ENCODE measurements around the gene MED27. TPM values are rescaled to one million over a fixed set of nuclear protein-coding genes. Genes with fewer than 3 reads are reported as not detected.
A peak's percentile ranks its signal among the peaks of the same experiment; 100 is the strongest.
"Not testable (repeated sequence)": the region's sequence is repeated elsewhere in the genome, so short reads cannot be mapped to it uniquely, and the experiment has no call there.

MED27 gene
- total RNA-seq, 2 donors from 2014 or later = 17.8 to 24.5 TPM

DNA sequence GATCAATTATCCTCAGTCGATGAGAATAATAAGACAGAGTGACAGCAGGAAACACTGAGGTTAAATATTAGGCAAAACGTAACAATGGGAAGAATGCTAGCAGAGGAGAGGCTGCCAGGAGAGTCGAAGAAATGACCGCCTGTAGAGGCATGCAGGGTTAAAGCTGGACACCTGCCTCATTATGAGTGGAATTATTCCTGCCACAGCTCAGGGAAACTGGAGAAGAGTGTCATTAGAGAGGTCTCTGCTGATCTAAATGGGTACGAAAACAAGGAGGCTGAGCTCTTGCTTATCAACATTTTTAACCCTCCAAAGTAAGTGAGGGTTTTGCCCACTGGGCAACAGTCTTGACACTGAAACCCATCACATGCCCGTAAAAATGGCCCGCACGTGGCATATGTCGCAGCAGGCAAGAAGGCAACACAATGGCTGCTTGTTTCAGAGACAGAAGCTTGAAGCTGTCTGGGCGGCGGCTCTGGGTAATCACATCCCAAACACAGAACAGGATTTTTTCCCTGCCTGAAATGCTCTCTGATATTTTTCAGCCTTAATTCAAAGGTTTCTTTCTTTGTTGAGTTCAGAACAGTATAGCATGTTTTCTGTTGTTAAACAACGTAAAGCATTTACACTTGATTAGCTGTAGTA, 118.7 kb downstream of the MED27 start:
- intact Hi-C loops (cut with DNase I) = no loop called here
- no peak for DNase-seq (ENCODE audit: low spot score)

DNA sequence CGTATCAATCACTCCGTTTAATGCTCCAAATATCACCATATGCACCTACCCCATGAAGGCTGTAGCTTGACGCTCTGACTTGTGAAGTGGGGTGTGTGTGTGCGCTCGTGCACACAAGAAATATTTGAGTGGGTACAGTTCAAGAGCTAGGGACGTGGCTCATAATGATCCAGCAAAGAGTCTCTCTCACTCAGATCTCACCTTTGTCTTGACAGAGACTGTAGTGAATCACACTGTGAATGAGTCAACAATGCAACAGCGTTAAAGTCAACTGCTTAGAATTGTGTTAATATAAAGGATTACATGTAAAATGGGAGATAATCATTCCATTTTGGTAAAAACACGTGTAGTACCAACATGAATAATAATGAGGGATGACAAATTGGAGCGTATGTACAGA, 119.4 kb downstream of the MED27 start:
- intact Hi-C loops (cut with DNase I) = no loop called here
- DNase-seq (ENCODE audit: low spot score) = no peak

DNA sequence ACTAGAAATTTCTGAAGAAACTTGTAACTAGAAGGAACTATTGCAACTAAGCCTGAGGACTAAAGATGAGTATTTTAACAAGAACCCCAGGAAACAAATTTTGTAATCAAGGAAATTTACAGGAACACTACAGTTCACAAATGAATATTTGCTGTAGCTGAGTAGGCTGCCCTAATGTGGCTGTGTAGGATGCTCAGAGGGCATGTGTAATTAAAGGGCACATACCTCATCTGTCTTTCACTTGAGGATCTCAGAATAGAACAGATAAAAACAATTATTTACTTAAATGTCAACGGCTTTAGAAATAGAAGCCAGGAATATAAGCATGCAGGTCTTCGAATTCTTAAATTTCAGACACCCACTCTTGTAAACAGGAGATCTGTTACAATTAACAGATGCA, 119.8 kb downstream of the MED27 start:
- DNase-seq (ENCODE audit: low spot score) = no peak
- intact Hi-C loops (cut with DNase I) = no loop called here

DNA sequence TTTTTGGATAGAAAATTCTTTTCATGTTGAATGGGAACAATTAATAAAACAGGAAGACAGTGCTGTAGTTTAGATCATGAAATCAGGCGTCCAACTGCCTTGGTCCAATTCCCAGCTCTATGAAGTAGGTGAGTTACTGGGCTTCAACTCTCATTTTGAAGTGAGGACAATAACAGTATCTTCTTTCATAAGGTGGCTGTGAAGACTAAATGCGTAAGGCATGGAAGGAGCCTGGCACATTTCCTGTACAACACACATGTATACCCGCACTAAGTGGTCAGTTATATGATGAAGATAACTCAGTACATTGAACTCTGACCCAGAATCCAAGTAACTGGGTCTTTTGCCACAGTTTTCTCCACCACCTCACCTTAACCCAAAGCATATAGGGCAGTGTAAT, 120.6 kb downstream of the MED27 start:
- no peak for DNase-seq (ENCODE audit: low spot score)
- intact Hi-C loops (cut with DNase I) = no loop called here

DNA sequence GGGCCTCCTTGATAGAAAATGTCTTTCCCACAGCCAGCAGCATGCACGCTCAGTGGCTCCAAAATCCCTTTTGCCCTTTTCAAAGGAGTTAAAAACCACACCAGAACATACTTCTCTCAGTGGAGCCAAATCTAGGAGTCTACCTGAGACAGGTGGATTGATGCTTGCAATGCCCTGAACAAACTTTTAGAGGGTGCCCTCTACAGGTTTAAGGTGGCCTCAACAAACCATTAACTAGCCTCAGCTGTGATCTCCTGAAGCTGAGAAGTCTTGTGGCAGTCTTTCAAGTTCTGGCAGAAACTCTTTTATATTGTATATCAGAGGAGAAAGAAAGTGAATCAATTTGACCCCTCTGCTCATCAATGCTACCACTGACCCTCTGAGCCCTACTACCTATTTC, 125.4 kb downstream of the MED27 start:
- intact Hi-C loops (cut with DNase I) = no loop called here
- DNase-seq (ENCODE audit: low spot score) = no peak

DNA sequence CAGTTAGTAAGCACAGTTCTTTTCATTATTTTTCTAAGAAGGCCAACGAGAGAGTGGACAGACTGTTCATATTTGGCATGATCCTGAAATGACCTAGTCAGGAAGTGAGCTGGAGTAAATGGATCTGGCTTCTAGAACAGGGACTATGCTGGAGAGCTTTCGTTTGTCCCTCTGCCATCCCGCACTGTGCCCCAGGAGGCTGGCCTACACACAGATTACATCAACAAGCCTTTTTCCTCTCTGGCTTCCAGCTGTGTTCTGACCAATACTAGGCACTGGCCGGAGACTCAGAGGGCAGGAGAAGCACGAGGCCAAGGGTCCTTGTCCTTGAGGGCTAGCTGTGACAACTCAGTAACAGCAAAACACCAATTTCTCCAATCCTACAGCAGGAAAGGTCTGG, 127.8 kb downstream of the MED27 start:
- peak; percentile 86 for DNase-seq (ENCODE audit: low spot score)
- intact Hi-C loops (cut with DNase I) = no loop called here

DNA sequence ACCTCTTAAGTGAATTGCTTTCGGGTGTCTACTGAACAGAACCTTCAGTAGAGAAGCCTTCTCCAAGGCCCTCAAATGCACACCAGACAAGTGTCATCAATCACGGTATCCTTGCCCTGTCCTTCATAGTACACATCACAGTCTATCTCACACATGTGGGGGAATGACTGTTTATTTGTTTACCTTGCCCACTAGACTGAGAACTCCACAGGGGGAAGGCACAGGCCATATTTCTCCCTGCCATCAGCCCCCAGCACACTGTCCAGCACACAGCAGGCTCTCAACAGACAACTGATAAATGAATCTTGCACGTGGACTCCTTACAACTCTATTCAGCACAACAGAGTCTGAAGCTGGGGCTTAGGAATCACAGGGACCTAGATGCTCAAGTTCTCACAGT, 128.5 kb downstream of the MED27 start:
- intact Hi-C loops (cut with DNase I) = no loop called here
- no peak for DNase-seq (ENCODE audit: low spot score)

DNA sequence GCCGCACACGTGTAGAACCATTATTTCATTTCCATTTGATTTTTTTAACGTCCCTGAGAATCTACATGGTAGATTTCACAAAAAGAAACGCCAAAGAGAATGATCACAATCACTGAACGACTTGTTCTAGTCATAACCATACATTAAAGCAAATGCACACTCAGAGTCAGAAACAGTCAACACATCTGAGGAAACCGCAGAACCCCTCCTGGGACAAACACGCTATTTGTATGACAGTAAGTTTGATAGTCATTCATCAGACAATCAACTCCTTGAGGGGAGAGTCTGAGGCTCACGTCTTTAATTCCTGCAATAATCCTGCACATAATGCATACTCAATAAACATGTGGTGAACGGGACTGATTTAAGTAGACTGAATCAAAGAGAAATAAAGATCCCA, 129.2 kb downstream of the MED27 start:
- intact Hi-C loops (cut with DNase I) = no loop called here

DNA sequence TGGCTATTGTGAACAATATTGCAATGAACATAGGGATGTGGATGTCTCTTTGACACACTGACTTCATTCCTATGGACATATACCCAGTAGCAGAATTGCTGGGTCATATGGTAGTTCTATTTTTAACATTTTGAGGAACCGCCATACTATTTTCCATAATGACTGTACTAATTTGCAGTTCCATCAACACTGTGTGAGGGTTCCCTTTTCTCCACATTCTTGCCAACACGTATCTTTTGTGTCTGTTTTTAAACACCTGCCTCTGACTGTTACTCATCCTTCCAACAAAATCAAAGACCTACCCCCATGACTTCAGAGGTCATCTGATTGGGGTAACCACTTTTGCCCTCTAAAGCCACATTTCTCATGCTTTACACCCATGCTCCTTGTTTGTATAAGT, 133.5 kb downstream of the MED27 start:
- no peak for DNase-seq (ENCODE audit: low spot score)
- intact Hi-C loops (cut with DNase I) = loop anchor here in 1 of 2 donors (5.0 kb wide), 1 partner anchor 1419 kb away; no protein-coding TSS in a partner anchor

More for the DNA sequence above, 129.2 kb downstream of the MED27 start:
- no peak for DNase-seq (ENCODE audit: low spot score)

DNA sequence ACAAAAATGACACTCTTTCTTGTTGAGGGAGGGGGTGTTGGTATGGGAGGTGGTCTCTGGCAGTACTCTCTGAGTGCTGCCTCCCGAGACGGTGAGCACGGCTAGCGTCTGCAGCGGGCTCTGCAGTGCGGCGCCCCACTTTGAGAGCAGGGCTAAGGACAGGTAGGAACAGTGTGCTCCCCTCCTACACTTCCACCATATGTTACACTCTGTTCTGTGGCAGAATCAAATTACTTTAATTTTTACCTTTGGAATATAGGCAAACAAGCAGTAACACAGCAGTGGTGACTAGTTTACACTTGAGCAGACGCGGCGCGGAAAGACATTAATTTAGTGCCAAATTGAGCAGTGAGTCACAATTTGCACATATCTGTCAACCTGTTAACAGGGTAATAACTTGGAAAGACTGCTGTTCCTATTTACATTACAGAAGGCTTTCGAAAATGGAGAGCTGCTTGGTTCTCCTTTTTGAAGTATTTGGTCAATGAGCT, 136.3 kb downstream of the MED27 start:
- intact Hi-C loops (cut with DNase I) = no loop called here
- DNase-seq (ENCODE audit: low spot score) = no peak

DNA sequence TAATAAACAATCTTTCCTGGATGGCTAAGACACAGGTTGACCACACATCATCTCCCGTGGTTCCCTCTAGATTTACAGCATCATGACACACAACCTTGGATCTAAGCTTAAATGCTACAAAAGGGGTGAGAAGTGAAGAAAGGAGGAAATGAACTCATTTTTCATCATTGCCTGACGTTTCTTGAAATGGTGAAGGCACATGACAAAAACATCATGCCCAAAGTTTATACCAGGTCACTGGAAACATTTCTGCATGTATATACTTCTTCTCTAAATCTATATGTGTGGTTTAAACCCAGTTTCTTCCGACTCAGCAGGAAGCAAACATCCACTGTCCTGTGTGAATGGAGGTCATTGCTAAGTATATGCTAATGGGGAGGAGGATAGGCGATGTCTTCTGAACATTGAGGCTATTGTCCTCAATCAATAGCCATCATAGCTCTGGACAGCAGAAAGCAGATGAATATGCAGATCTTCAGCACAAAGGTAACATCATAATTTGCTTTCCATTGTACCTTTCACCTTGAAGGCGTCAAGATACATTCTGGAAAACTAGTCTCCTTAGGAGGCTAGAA, 137.4 kb downstream of the MED27 start:
- DNase-seq (ENCODE audit: low spot score) = no peak
- intact Hi-C loops (cut with DNase I) = no loop called here

DNA sequence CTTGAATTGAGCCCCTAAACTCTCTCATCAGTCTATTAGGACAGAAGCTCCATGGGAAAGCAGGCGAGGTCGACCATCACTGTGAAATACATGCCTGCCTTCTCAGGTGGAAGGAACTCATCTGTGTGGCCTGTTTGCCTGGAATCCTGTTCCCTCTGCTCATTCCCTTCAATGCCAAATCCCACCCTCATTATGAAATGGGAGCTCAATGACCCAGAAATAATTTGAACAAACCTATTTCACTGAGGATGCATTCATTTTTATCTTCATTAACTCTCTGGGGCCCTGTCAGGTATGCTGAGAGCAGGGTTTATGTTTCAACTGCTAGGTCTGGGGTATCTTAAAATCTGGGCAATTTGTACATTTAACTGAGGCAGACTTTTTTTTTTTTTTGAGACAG, 142.2 kb downstream of the MED27 start:
- DNase-seq (ENCODE audit: low spot score) = no peak
- intact Hi-C loops (cut with DNase I) = no loop called here

DNA sequence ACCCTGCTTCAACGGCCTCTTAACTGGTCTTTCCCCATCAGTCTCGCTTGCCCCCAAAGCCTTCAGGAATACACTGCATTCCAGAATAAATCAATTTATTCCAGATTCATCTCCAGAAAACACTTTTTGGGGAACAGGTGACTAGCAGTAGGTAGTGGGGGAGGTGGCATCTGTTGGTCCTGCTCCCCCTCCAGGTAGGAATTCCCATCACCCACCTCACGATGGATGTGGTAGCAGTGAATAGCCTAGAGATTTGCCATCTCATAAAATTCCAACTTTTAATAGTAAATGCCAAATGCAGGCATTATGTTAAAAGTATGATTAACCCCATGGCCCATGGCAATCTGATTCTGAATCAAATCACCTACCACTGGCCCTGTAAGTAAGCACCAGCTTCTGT, 142.7 kb downstream of the MED27 start:
- intact Hi-C loops (cut with DNase I) = no loop called here
- DNase-seq (ENCODE audit: low spot score) = no peak

DNA sequence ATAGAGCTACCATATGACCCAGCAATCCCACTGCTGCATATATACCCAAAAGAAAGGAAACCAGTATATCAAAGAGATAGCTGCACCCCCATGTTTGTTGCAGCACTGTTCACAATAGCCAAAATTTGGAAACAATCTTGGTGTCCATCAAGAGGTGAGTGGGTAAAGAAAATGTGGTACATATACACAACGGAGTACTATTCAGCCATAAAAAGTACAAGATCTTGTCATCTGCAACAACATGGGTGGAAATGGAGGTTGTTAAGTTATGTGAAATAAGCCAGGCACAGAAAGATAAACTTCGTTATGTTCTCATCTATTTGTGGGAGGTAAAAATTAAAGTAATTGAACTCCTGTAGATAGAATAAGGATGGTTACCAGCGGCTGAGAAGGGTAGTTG, 145.0 kb downstream of the MED27 start:
- DNase-seq (ENCODE audit: low spot score) = no peak
- intact Hi-C loops (cut with DNase I) = no loop called here

DNA sequence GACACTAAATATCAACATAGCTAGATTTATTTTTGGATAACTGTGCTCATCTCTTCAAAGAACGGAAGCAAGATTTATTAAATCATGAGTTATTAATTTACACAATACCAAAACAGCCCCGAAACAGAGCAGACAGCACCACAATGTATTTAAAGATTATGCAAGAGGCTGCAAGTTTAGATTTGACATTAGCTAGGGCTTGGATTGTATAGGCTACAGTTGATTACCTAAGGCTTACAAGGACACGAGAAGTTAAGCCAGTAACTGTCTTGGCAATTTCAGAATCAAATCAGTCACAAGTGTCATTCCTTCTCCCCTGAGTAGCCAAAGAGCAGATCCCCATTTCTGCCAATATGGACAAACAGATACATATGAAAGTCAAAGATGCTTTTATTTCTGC, 152.6 kb downstream of the MED27 start:
- intact Hi-C loops (cut with DNase I) = no loop called here

DNA sequence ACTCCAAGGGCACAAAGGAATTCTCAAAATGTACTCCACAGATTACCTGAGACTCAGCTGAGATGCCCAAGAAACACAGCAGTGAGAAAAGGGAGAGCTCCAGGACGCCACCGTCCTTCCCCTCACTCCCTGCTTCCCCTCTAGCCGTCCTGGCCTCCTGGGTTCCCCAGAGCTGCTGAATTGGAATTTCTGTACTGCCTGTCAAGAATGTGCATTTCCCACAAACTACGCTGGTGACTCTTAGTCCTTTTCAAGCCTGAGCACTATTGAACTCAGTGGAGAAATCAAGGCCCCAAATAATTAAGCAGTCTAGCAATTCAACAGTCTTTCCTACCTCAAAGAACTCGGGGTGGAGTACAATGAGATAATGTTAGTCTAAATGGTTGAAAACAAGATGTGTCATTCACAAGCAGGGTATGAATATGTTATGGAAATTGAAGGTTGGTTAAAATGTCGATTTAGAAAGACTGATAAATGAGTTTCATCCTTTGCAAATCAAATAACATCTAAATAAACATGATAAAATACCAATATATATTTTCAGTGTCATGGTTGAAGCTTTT, 153.2 kb downstream of the MED27 start:
- intact Hi-C loops (cut with DNase I) = no loop called here
- no peak for DNase-seq (ENCODE audit: low spot score)

More for the DNA sequence above, 152.6 kb downstream of the MED27 start:
- no peak for DNase-seq (ENCODE audit: low spot score)

DNA sequence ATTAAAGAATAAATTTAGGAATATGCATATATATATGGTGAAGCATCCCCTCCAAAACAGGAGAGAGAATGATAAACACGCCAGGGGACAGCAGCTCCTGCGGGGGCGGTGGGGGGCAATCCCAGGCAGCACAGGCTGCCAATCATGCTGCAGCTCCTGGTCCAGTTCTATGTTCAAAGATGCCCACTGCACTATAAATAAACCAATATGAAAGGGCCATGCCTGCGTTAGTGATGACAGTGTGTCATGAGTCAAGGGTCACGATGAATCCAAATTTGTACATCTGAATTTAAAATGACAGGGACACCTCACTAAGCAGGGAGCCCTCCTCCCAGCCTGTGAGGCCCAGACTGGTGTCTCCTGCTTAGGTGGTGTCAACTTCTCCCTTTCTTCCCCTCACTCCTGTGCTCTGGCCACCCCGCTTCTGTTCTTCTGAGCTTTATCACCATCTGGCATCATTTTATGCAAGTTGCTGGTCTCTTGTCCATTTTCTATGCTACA, 153.9 kb downstream of the MED27 start:
- intact Hi-C loops (cut with DNase I) = no loop called here
- no peak for DNase-seq (ENCODE audit: low spot score)

DNA sequence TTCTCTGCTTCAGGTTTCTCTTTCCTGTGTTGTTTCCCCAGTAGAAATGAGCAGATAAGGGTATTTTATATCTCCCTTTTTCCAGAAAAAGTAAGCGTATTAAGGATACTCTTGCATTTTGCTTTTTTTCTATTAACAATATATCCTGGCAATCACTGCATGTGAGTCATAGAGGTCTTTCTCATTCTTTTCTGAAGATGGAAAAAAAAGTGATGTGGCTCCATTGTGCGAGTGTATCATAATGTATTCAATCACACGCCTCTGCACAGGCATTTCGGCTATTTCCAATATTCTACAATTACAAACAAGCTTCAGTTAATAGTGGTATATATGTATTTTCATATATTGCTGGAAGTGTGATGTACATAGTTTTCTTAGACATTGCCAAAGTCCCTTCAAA, 155.9 kb downstream of the MED27 start:
- intact Hi-C loops (cut with DNase I) = no loop called here
- DNase-seq (ENCODE audit: low spot score) = no peak

DNA sequence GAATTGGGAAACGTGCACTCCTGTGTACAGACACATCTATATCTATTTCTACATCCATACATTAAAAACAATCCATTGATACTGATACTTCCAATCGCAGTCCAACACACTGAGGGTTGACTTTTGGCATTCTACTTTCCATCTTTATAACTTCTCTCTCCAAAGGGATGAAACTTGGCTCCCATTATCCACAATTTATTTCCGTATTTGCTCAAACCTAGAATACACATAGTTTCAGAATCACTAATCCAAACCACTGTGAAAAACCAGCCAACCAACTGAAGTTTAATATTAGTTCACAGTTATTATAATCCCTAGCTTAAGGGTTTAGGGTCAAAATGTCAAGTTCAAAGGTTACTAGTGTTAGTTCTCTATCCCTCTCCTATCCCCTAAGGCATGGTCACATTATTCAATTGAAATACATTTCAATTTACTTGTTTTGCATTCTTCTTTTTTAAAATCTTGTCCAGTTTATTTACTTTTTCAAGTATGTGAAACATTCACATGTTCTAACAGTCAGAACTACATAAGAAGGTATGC, 156.5 kb downstream of the MED27 start:
- no peak for DNase-seq (ENCODE audit: low spot score)
- intact Hi-C loops (cut with DNase I) = no loop called here

DNA sequence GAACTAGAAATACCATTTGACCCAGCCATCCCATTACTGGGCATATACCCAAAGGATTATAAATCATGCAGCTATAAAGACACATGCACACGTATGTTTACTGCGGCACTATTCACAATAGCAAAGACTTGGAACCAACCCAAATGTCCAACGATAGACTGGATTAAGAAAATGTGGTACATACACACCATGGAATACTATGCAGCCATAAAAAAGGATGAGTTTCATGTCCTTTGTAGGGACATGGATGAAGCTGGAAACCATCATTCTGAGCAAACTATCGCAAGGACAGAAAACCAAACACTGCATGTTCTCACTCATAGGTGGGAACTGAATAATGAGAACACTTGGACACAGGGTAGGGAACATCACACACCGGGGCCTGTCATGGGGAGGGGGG, 158.0 kb downstream of the MED27 start:
- DNase-seq (ENCODE audit: low spot score); intact Hi-C loops (cut with DNase I): not testable (repeated sequence)

DNA sequence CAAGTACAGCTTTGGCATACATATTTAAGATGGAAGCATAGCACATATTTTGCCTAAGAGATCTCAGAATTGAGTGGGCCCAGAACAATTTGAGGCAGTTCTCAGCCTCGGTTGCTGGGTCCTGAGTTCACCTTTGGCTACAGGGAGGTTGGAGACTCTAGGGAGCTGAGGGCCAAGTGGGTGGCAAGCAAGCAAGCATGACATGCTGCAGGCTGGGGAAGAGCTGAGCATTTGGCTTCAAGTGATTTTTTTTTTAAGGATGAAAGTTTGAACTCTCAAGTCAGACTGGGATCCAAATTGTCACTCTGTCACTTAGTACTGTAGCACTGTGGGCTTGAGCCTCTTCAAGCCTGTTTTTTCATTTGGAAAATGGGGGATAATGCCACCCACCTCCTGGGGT, 160.5 kb downstream of the MED27 start:
- intact Hi-C loops (cut with DNase I) = no loop called here
- DNase-seq (ENCODE audit: low spot score) = no peak
